CD1c-positive myeloid dendritic cell (primary cell): ENCODE data around the gene TRIM44.
"Not testable (repeated sequence)": the region's sequence is repeated elsewhere in the genome, so short reads cannot be mapped to it uniquely, and the experiment has no call there.

Experiments used
- DNase-seq: peaks from one replicate; pipeline ENCODE4 v3.0.0-alpha.2; 2016; ENCODE audit errors: extremely low spot score

TRIM44 gene

GRCh38 chr11:35815556-35816315, 153.2 kb downstream of the TRIM44 start:
- no peak for DNase-seq

- no peak for DNase-seq
Measured at GRCh38 chr11:35820614-35821013, 158.0 kb downstream of the TRIM44 start.

- no peak for DNase-seq
Measured at GRCh38 chr11:35822815-35823495, 160.4 kb downstream of the TRIM44 start.

GRCh38 chr11:35823742-35824298, 161.2 kb downstream of the TRIM44 start:
- no peak for DNase-seq

- DNase-seq = no peak
Measured at GRCh38 chr11:35825386-35825785, 162.8 kb downstream of the TRIM44 start.

- DNase-seq = no peak
Measured at GRCh38 chr11:35826006-35826405, 163.4 kb downstream of the TRIM44 start.

- no peak for DNase-seq
Measured at GRCh38 chr11:35826949-35827348, 164.4 kb downstream of the TRIM44 start.

GRCh38 chr11:35836205-35836604, 173.6 kb downstream of the TRIM44 start:
- no peak for DNase-seq

GRCh38 chr11:35838071-35838470, 175.5 kb downstream of the TRIM44 start:
- no peak for DNase-seq

- DNase-seq = not testable (repeated sequence)
Measured at GRCh38 chr11:35838697-35839367, 176.3 kb downstream of the TRIM44 start.

GRCh38 chr11:35839368-35840161, 177.0 kb downstream of the TRIM44 start:
- DNase-seq = no peak

- DNase-seq = no peak
Measured at GRCh38 chr11:35841733-35842132, 179.2 kb downstream of the TRIM44 start.

GRCh38 chr11:35842958-35843357, 180.4 kb downstream of the TRIM44 start:
- DNase-seq = no peak

- no peak for DNase-seq
Measured at GRCh38 chr11:35844579-35844978, 182.0 kb downstream of the TRIM44 start.

- DNase-seq = no peak
Measured at GRCh38 chr11:35845860-35846259, 183.3 kb downstream of the TRIM44 start.

- DNase-seq = no peak
Measured at GRCh38 chr11:35846874-35847273, 184.3 kb downstream of the TRIM44 start.

- no peak for DNase-seq
Measured at GRCh38 chr11:35847473-35847872, 184.9 kb downstream of the TRIM44 start.

- DNase-seq = no peak
Measured at GRCh38 chr11:35848616-35849015, 186.0 kb downstream of the TRIM44 start.

GRCh38 chr11:35850191-35850590, 187.6 kb downstream of the TRIM44 start:
- DNase-seq = no peak

GRCh38 chr11:35851342-35851741, 188.8 kb downstream of the TRIM44 start:
- DNase-seq = no peak

GRCh38 chr11:35852056-35852455, 189.5 kb downstream of the TRIM44 start:
- no peak for DNase-seq

GRCh38 chr11:35853971-35854370, 191.4 kb downstream of the TRIM44 start:
- DNase-seq = no peak
